IPS-15b (cell line): ENCODE results near the gene TMEM38A.
"Not testable (repeated sequence)": the region's sequence is repeated elsewhere in the genome, so short reads cannot be mapped to it uniquely, and the experiment has no call there.

Experiments used
- H3K27me3 ChIP-seq: one replicate; pipeline ENCODE4 v1.6.1; 2013; ENCODE audit warnings: low read length; ENCODE audit not compliant: control insufficient read depth, insufficient read depth
- H3K36me3 ChIP-seq: one replicate; pipeline ENCODE4 v1.6.1; 2013; ENCODE audit warnings: low read length; ENCODE audit not compliant: control insufficient read depth, insufficient read depth
- H3K4me1 ChIP-seq: one replicate; pipeline ENCODE4 v1.6.1; 2013; ENCODE audit warnings: mild to moderate bottlenecking, low read length; ENCODE audit not compliant: control insufficient read depth, insufficient read depth
- H3K4me3 ChIP-seq: one replicate; pipeline ENCODE4 v1.5.1; 2013; ENCODE audit warnings: low read depth, low read length
- H3K9ac ChIP-seq: one replicate; pipeline ENCODE4 v1.6.1; 2013; ENCODE audit warnings: low read depth, mild to moderate bottlenecking, low read length
- H3K9me3 ChIP-seq: one replicate; pipeline ENCODE4 v1.6.1; 2013; ENCODE audit warnings: mild to moderate bottlenecking, low read length; ENCODE audit not compliant: control insufficient read depth, insufficient read depth

Gene TMEM38A

DNA sequence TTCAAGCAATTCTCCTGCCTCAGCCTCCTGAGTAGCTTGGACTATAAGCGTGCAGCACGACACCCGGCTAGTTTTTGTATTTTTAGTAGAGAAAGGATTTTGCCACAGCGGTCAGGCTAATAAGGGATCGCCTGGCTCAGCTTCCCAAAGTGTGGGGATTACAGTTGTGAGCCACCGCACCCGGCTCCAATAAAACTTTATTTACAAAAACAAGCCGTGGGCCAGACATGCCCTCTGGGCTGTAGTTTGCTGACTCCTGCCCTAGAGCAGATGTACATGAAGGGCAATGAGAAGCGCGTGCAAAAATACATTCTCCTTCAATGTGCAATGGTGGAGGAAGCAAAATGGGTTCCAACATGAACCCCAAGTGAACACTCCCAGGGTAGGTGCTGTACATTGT is 19.2 kb upstream of the TMEM38A start:
- Histone ChIP-seq H3K36me3 (peaks cover 24% of the 10 kb centered on the region), H3K9ac (no peak overlapping the region), H3K4me3 (no peak overlapping the region), H3K4me1 (peaks cover 2% of the 10 kb centered on the region), H3K9me3 (no peaks in the 10 kb centered on the region), H3K27me3 (no peaks in the 10 kb centered on the region)

DNA sequence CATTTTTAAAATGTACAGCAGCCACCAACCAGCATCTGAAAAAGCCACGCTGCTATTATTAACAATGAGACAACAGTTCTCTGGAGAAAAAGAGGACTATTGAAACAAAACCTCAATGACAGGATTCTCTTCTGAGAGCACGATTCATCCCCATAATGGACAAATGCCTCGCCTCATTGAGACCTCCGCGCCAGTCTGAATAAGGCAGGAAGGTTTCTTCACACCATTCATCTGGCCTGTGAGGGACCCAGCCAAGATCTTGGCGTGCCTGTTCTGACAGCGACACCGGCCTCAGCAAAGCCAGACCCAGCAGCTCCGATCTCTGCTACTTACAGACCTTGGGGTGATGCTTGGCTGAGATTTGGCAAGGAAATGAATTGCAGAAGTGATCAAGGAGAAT is 15.8 kb upstream of the TMEM38A start:
- H3K9me3 ChIP-seq, result no peaks in the 10 kb centered on the region
- H3K4me1 ChIP-seq, result no peaks in the 10 kb centered on the region
- H3K9ac ChIP-seq, result no peak overlapping the region
- peaks cover 28% of the 10 kb centered on the region for H3K36me3 ChIP-seq
- H3K4me3 ChIP-seq, result no peak overlapping the region
- no peaks in the 10 kb centered on the region for H3K27me3 ChIP-seq

DNA sequence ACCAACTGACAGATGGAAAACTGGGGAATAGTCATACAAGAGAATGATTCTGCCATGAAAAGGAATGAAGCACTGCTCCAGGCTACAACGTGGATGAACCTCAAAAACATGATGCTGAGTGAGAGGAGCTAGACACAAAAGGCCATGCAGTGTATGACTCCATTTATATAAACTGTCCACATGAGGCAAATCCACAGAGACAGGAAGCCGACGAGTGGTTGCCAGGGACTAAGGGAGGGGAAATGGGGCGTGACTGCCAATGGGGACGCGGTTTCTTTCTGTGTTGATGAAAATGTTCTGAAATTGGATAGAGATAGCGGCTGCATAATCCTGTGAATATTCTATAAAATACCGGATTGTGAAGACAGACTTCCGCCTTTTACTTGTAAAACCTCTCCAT is 11.2 kb upstream of the TMEM38A start:
- no peaks in the 10 kb centered on the region for H3K4me1 ChIP-seq
- no peak overlapping the region for H3K9ac ChIP-seq
- H3K9me3 ChIP-seq, result no peaks in the 10 kb centered on the region
- H3K27me3 ChIP-seq, result no peaks in the 10 kb centered on the region
- peaks cover 30% of the 10 kb centered on the region for H3K36me3 ChIP-seq
- H3K4me3 ChIP-seq, result no peak overlapping the region

DNA sequence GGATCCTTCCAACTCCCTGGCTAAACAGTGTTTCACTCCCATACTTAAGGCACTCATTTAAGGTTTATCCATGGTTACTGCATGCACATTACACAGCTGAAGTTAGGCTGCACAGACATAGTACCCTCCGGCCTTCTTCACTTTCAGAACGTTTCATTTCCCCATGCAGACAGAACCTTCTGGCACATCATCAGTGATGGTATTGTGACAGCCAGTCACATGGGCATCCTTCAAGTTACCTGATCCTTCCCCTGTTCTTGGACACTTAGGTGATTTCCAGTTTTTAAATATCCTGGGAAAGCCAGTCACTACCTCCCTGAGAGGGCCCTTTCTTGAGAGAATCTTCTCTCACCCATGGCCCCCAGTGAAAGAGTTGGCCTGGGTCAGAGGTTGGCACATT is 10.1 kb upstream of the TMEM38A start:
- H3K4me3 ChIP-seq, result no peak overlapping the region
- H3K9ac ChIP-seq, result no peak overlapping the region
- peaks cover 31% of the 10 kb centered on the region for H3K36me3 ChIP-seq
- H3K9me3 ChIP-seq, result no peaks in the 10 kb centered on the region
- no peaks in the 10 kb centered on the region for H3K27me3 ChIP-seq
- H3K4me1 ChIP-seq, result no peaks in the 10 kb centered on the region

DNA sequence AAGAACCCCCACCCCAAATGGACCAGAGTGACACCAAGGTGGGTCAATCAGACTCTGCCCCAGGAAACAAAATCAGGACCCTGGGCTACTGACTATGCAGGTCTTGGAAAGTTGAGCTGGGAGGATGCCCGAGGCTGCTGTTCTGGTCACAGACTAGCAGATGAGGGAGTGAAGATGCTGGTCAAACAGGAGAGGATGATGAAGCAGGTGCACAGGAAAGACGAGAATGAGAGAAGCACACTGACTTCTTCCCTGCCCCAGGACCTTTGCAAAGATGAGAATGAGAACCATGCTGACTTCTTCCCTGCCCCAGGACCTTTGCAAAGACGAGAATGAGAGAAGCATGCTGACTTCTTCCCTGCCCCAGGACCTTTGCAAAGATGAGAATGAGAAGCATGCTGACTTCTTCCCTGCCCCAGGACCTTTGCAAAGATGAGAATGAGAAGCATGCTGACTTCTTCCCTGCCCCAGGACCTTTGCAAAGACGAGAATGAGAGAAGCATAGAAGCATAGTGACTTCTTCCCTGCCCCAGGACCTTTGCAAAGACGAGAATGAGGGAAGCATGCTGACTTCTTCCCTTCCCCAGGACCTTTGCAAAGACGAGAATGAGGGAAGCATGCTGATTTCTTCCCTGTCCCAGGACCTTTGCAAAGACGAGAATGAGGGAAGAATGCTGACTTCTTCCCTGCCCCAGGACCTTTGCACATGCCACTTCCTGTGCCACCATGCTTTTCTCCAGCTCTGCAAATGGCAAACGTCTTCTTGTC is 9.3 kb upstream of the TMEM38A start:
- H3K4me1 ChIP-seq, H3K4me3 ChIP-seq, H3K27me3 ChIP-seq, H3K9ac ChIP-seq, H3K9me3 ChIP-seq: not testable (repeated sequence)
- H3K36me3 ChIP-seq, result peaks cover 33% of the 10 kb centered on the region

DNA sequence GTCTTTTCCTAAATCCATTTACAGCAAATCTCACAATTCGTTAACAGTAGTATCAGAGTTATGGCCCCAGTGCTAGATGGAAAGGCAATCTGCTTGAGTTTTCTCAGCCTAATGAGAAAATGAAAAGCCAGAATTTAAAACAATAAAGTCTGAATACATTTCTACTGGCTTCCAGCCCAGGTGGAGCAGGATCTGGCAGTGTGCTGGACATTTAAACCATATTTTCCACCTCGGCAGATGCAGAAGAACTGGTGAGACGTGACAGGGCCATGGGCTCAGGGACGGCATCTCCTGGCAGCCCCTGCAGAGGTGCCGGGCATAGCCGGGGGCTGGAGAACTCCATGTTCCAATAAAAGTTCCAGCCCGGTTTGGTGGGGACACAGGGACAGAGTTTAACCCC is 8.1 kb upstream of the TMEM38A start:
- no peaks in the 10 kb centered on the region for H3K9me3 ChIP-seq
- H3K36me3 ChIP-seq, result peaks cover 42% of the 10 kb centered on the region
- no peak overlapping the region for H3K4me3 ChIP-seq
- H3K4me1 ChIP-seq, result no peaks in the 10 kb centered on the region
- H3K27me3 ChIP-seq, result no peaks in the 10 kb centered on the region
- no peak overlapping the region for H3K9ac ChIP-seq

DNA sequence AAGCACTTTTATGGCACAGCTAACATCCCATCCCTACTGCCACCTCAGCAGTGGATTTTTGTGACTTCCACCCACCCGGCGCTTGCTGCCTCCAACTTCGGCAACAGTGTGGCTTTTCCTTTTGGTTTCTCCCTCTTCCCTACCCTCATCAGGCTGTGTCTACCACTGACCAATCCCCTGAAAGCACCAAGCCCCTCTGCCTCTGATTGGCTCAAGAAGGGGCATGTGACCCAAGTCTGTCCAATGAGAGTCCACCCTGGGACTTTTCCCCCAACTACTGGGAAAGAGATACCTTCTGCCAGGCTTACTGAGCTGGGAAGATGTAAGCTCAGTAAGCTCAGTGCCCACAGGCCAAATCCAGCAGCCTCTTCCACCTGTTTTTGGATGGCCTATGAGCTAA is 6.8 kb upstream of the TMEM38A start:
- no peak overlapping the region for H3K4me3 ChIP-seq
- no peak overlapping the region for H3K9ac ChIP-seq
- no peaks in the 10 kb centered on the region for H3K9me3 ChIP-seq
- no peaks in the 10 kb centered on the region for H3K4me1 ChIP-seq
- peaks cover 48% of the 10 kb centered on the region for H3K36me3 ChIP-seq
- no peaks in the 10 kb centered on the region for H3K27me3 ChIP-seq

DNA sequence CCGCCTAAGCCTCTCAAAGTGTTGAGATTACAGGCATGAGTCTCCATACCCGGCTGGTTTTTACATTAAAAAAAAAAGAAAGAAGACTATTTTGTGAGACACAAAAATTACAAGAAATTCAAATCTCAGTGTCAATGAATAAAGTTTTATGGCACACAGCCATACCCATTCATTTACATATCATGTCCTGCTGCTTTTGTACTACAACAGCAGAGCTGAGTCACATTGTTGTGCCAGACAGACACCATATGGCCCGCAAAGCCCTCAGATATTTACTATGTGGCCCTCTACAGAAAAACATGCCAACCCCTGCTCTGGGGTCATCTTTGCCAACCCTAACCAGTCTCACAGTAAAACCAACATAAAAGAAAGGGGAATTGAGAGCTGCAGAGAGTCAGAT is 6.3 kb upstream of the TMEM38A start:
- Histone ChIP-seq H3K9ac (no peak overlapping the region), H3K4me1 (no peaks in the 10 kb centered on the region), H3K36me3 (peaks cover 50% of the 10 kb centered on the region), H3K27me3 (no peaks in the 10 kb centered on the region), H3K4me3 (no peak overlapping the region), H3K9me3 (no peaks in the 10 kb centered on the region)

DNA sequence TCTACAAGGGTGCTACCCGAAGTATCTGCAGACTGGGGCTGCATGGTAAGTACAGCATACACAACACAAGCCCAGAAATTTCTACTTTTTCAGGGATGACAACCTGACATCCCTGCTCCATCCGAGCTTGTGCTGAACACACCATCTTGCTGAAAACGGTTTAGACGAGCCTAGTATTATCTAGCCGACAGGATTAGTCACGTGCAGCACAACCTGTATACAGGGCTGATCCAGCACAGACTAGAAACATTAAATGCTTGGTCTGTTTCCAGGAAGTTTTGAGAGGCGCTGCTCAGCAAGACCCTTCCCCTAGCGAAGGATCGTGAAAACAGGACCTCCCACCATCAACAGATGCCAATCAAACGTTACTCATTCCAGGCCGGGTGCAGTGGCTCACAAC is 5.2 kb upstream of the TMEM38A start:
- Histone ChIP-seq H3K36me3 (peaks cover 48% of the 10 kb centered on the region), H3K27me3 (no peaks in the 10 kb centered on the region), H3K9me3 (no peaks in the 10 kb centered on the region), H3K4me1 (no peaks in the 10 kb centered on the region), H3K4me3 (no peak overlapping the region), H3K9ac (no peak overlapping the region)

DNA sequence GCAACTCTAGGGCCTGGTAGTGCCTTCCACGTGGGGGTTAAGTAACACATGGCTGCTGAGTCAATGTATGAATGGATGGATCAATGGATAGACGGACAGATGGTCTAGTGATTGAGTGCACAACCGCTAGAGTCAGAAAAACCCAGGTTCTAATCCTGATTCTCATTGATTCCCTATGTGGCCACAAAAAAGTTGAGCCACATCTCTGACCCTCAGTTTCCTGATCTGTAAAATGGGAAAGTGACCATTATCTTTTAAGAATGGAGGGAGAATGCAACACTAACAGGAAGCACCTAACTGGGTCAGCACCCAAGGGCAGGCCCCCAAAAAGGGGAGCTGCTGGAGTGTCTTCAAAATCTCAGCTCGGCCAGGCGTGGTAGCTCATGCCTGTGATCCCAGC is 3.6 kb upstream of the TMEM38A start:
- peaks cover 43% of the 10 kb centered on the region for H3K36me3 ChIP-seq
- H3K9ac ChIP-seq, result no peak overlapping the region
- no peak overlapping the region for H3K4me3 ChIP-seq
- H3K4me1 ChIP-seq, result no peaks in the 10 kb centered on the region
- no peaks in the 10 kb centered on the region for H3K9me3 ChIP-seq
- no peaks in the 10 kb centered on the region for H3K27me3 ChIP-seq

DNA sequence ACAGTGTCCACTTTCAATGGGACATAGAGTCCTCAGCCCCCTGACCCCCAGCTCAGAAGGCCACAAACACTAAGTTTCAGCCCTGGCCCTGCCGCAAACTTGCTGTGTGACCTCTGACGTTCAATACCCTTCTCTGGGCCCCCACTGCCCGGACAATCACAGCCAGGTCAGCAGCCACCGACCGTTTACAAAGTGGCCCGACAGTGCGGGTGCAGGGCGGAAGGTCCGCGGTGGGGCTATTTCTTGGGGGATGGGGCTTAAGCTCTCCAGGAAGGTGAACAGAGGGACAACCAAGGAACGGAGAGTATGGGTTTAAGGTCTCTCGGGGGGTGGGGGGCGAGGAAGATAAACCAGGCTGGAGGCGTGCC is 1.5 kb upstream of the TMEM38A start:
- H3K4me1 ChIP-seq, result no peaks in the 10 kb centered on the region
- no peaks in the 10 kb centered on the region for H3K9me3 ChIP-seq
- peak overlapping the region; percentile 79 for H3K9ac ChIP-seq
- no peaks in the 10 kb centered on the region for H3K27me3 ChIP-seq
- peaks cover 36% of the 10 kb centered on the region for H3K36me3 ChIP-seq
- H3K4me3 ChIP-seq, result peak overlapping the region; percentile 73

DNA sequence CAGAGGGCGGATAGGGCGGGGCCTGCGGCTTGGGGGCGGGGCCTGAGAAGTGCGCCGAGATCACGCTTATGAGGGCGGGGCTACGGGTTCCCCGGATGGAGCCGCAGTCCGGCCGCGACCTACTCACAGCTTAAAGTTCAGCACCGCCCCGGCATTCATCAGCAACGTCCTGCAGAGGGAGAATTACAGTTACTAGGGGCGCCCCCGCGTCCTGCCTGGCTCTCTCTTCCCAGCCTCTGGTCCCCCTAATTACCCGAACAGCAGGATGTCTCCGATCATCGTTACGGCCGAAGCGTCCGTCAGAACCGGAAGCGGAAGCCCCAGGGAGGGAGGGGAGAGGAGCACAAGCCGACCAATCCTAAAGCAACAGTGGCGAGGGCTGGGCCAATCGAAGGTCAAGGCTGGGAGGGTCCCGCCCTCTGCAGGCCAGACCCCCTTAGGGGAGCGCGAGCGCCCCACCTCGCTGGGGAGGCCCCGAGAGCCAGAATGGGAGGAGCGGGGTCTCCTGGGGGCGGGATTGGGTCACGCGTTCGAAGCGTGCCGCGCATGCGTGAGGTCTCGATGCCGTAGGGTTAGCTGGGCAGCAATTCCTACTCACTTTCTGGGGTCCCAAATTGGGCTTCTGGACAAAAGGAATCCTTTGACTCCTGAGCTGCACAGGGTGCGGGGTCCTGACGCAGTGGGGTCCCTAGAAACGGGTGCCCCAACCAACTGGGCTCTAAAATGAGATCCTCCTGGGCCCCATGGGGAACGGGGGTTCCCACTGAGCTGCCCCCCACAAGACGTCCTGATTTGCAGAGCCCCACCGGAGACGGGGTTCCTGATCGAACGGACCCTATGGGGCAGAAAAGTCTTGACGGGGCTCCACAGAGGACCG is 869 bp upstream of the TMEM38A start, which contains the start of gene SMIM7:
TSS of gene SMIM7 (minus strand) at position 313 of the 877 bp plus-strand sequence. CDS start at position 279, 34 bp downstream.
- no peaks in the 10 kb centered on the region for H3K4me1 ChIP-seq
- no peaks in the 10 kb centered on the region for H3K27me3 ChIP-seq
- H3K36me3 ChIP-seq, result peaks cover 30% of the 10 kb centered on the region
- no peaks in the 10 kb centered on the region for H3K9me3 ChIP-seq
- peak within 1 kb of the TSS; percentile 79 for H3K9ac ChIP-seq
- H3K4me3 ChIP-seq, result peak within 1 kb of the TSS; percentile 73
